Common myeloid progenitor, CD34-positive (primary cell): ENCODE results near the gene PCDH15.

Source experiments
- CTCF ChIA-PET: fragments of 350-600 bp; sonication (Branson Sonifier 250); formaldehyde crosslinking; loops from one replicate; lab custom pipeline; 2021; ENCODE audit warnings: antibody characterized with exemption; lab: Charles Lee
- POLR2A ChIA-PET: fragments of 350-600 bp; sonication (Branson Sonifier 250); formaldehyde crosslinking; loops from one replicate; lab custom pipeline; 2021; ENCODE audit warnings: antibody characterized with exemption; lab: Charles Lee
- DNase-seq, 3 donors: peaks; one replicate each; pipeline versions ENCODE4 v3.0.0 to v3.0.0-alpha.2; 2013
- H3K27ac ChIP-seq, 2 experiments: 1 replicate in 1 of 2; 2 replicates in 1 of 2; pipeline ENCODE4 v1.7.0; 2013; ENCODE audit warnings: inconsistent platforms in 2 of 2, low read length in 2 of 2, mild to moderate bottlenecking in 2 of 2, low read depth in 1 of 2, moderate library complexity in 1 of 2; ENCODE audit not compliant: severe bottlenecking in 2 of 2, insufficient read depth in 1 of 2, poor library complexity in 1 of 2
- H3K27me3 ChIP-seq, 5 experiments: replicated peaks in 2 of 5; 1 replicate in 3 of 5; 2 replicates in 2 of 5; pipeline versions ENCODE4 v1.6.1 to v1.7.0; 2013; ENCODE audit warnings: low read length in 4 of 5, mild to moderate bottlenecking in 2 of 5, moderate library complexity in 2 of 5, inconsistent platforms in 1 of 5; ENCODE audit not compliant: insufficient read depth in 5 of 5, control insufficient read depth in 4 of 5
- H3K36me3 ChIP-seq, 4 experiments: 1 replicate in 2 of 4; 2 replicates in 2 of 4; pipeline versions ENCODE4 v1.6.1 to v1.7.0; 2013; ENCODE audit warnings: low read length in 3 of 4, control low read depth in 1 of 4, mild to moderate bottlenecking in 1 of 4; ENCODE audit not compliant: control insufficient read depth in 4 of 4, insufficient read depth in 4 of 4
- H3K4me1 ChIP-seq, 4 experiments: 1 replicate in 3 of 4; 2 replicates in 1 of 4; pipeline versions ENCODE4 v1.6.1 to v1.7.1; 2013; ENCODE audit warnings: low read length in 3 of 4, mild to moderate bottlenecking in 3 of 4, control low read depth in 1 of 4, inconsistent platforms in 1 of 4, moderate library complexity in 1 of 4; ENCODE audit not compliant: control insufficient read depth in 4 of 4, insufficient read depth in 4 of 4; ENCODE audit errors: control extremely low read depth in 1 of 4
- H3K4me3 ChIP-seq, 7 experiments: 1 replicate in 4 of 7; 2 replicates in 3 of 7; pipeline versions ENCODE4 v1.5.1 to v1.7.0; 2013; ENCODE audit warnings: mild to moderate bottlenecking in 7 of 7, low read length in 6 of 7, moderate library complexity in 6 of 7, inconsistent platforms in 2 of 7, low read depth in 2 of 7, control low read depth in 1 of 7; ENCODE audit not compliant: insufficient read depth in 4 of 7, control insufficient read depth in 1 of 7; ENCODE audit errors: extremely low read depth in 1 of 7
- H3K9me3 ChIP-seq, 5 experiments: 1 replicate in 4 of 5; 2 replicates in 1 of 5; pipeline versions ENCODE4 v1.6.1 to v1.7.1; 2013; ENCODE audit warnings: low read length in 4 of 5, mild to moderate bottlenecking in 2 of 5, inconsistent platforms in 1 of 5, low read depth in 1 of 5, moderate library complexity in 1 of 5; ENCODE audit not compliant: control insufficient read depth in 4 of 5, insufficient read depth in 2 of 5; ENCODE audit errors: control extremely low read depth in 1 of 5
- WGBS: methylation state at CpG from one replicate; pipeline ENCODE4 v1.1.5; 2013; ENCODE audit not compliant: insufficient coverage; 5-methylcytosine and 5-hydroxymethylcytosine counted together

Gene PCDH15

DNA sequence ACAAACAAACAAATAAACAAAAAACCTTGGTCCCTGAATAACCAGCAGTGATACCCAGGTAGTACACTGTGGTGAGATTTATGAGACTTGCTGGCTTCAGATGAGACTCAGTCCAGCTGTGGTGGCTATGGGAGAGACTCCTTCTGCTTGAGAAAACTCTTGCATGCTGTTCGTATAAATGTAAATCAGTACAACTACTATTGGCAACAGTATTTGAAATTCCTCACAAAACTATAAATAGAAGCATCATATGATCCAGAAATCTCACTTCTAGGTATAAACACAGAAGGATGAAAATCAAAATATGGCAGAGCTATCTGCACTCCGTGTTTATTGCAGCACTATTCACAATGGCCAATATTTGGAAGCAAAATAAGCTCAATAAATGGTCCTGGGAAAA lies 692.1 kb downstream of the PCDH15 start:
- H3K4me3 ChIP-seq: no peak overlapping the region
- H3K36me3 ChIP-seq: no peaks in the 10 kb centered on the region
- WGBS: 100% methylated on average over 1 of the region's 2 CpGs
- H3K27ac ChIP-seq: no peak overlapping the region
- no peaks in the 10 kb centered on the region for H3K4me1 ChIP-seq
- CTCF ChIA-PET: no interaction called here
- no peaks in the 10 kb centered on the region for H3K27me3 ChIP-seq
- no peaks in the 10 kb centered on the region for H3K9me3 ChIP-seq
- POLR2A ChIA-PET: no interaction called here
- no peak for DNase-seq

DNA sequence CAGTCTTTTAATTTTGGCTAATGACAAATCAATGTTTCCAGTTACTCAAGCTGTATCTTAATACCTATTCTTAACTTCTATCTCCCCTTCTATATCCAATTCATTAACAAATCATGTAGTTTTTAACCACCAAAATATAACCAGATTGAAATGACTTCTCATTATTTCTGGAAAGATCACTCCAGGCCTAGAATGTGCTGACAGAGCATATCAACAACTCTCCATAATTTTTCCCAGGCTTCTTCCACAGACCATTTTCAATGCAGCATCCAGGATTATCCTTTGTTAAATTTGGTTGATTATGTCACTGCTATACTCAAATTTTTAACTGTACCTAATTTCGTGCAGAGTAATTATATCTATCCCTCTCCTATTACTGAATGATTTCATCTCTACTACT lies 704.1 kb downstream of the PCDH15 start:
- CTCF ChIA-PET: no interaction called here
- WGBS: 100% methylated on average over 1 of the region's 1 CpG

DNA sequence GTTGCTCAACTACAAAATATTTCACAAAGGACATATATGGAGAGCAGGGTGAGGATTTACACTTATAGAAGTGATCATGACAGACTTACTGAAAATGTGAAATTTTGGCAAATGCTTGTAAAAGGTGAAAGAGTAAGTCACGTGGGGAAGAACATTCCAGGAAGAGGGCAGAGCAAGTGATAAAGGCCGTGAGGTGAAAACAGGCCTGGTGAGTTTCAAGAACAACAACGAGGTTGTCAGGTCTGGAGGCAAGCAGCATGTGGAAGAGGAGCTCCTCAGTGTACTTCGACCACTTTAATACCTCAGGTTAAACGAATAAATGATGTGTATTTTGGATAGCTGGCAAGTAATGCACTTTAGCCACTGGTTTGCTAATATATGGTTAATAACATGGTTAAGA lies 706.7 kb downstream of the PCDH15 start:
- Histone ChIP-seq H3K36me3 (no peaks in the 10 kb centered on the region), H3K4me1 (no peaks in the 10 kb centered on the region), H3K27ac (no peak overlapping the region), H3K27me3 (no peaks in the 10 kb centered on the region), H3K9me3 (no peaks in the 10 kb centered on the region), H3K4me3 (no peak overlapping the region)
- no peak for DNase-seq
- CTCF ChIA-PET: no interaction called here
- 82% methylated on average over 4 of the region's 5 CpGs for WGBS
- POLR2A ChIA-PET: no interaction called here

More for the DNA sequence above, 704.1 kb downstream of the PCDH15 start:
- H3K9me3 ChIP-seq: no peaks in the 10 kb centered on the region
- POLR2A ChIA-PET: no interaction called here
- DNase-seq: no peak
- no peak overlapping the region for H3K27ac ChIP-seq
- H3K4me3 ChIP-seq: no peak overlapping the region
- H3K36me3 ChIP-seq: no peaks in the 10 kb centered on the region
- H3K27me3 ChIP-seq: no peaks in the 10 kb centered on the region
- no peaks in the 10 kb centered on the region for H3K4me1 ChIP-seq

- Histone ChIP-seq H3K9me3 (no peaks in the 10 kb centered on the region), H3K27me3 (no peaks in the 10 kb centered on the region), H3K36me3 (no peaks in the 10 kb centered on the region), H3K4me1 (no peaks in the 10 kb centered on the region), H3K27ac (no peak overlapping the region), H3K4me3 (no peak overlapping the region)
- ChIA-PET POLR2A (no interaction called here), CTCF (no interaction called here)
- DNase-seq: no peak
- WGBS: 40% methylated on average over 2 of the region's 2 CpGs
These were observed 709.8 kb downstream of the PCDH15 start for GRCh38 chr10:54091237-54091636.

GRCh38 chr10:54081950-54082349 lies 719.1 kb downstream of the PCDH15 start:
- CTCF ChIA-PET: no interaction called here
- no CpG with 5 or more reads among the region's 2 CpGs for WGBS
- no peaks in the 10 kb centered on the region for H3K4me1 ChIP-seq
- no peak for DNase-seq
- no peak overlapping the region for H3K4me3 ChIP-seq
- no peaks in the 10 kb centered on the region for H3K27me3 ChIP-seq
- POLR2A ChIA-PET: no interaction called here
- H3K27ac ChIP-seq: no peak overlapping the region
- no peaks in the 10 kb centered on the region for H3K36me3 ChIP-seq
- no peaks in the 10 kb centered on the region for H3K9me3 ChIP-seq

DNA sequence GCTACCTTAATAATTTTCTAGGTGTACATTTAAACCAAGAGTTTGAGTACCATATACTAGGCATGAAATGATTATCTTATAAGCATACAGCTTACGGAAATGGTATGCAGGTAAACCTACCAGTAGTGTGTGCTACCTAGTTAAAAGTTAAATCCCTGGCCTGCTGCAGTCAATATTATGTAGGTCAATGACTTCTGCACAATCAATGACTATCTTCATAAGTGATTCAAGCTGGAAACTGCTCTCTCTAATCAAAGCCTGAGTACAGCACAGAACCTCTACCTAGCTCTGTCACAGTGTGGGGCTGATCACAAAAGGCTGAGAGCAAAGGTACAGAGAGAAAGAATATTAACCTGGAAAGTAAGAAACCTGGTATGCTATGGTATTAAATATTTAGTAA lies 733.7 kb downstream of the PCDH15 start:
- DNase-seq: no peak
- H3K4me1 ChIP-seq: no peaks in the 10 kb centered on the region
- H3K27ac ChIP-seq: no peak overlapping the region
- WGBS: 100% methylated on average over 1 of the region's 1 CpG
- CTCF ChIA-PET: no interaction called here
- no peaks in the 10 kb centered on the region for H3K27me3 ChIP-seq
- no peaks in the 10 kb centered on the region for H3K36me3 ChIP-seq
- H3K9me3 ChIP-seq: no peaks in the 10 kb centered on the region
- no peak overlapping the region for H3K4me3 ChIP-seq
- POLR2A ChIA-PET: no interaction called here

GRCh38 chr10:54066646-54067045 lies 734.4 kb downstream of the PCDH15 start:
- Histone ChIP-seq H3K9me3 (no peaks in the 10 kb centered on the region), H3K4me1 (no peaks in the 10 kb centered on the region), H3K27ac (no peak overlapping the region), H3K27me3 (no peaks in the 10 kb centered on the region), H3K36me3 (no peaks in the 10 kb centered on the region), H3K4me3 (no peak overlapping the region)
- CTCF ChIA-PET: no interaction called here
- no peak for DNase-seq
- POLR2A ChIA-PET: no interaction called here

- Histone ChIP-seq H3K4me1 (no peaks in the 10 kb centered on the region), H3K9me3 (no peaks in the 10 kb centered on the region), H3K36me3 (no peaks in the 10 kb centered on the region), H3K27ac (no peak overlapping the region), H3K4me3 (no peak overlapping the region), H3K27me3 (no peaks in the 10 kb centered on the region)
- ChIA-PET CTCF (no interaction called here), POLR2A (no interaction called here)
- no peak for DNase-seq
These were observed 735.9 kb downstream of the PCDH15 start for GRCh38 chr10:54065106-54065505.
